Fibroblast of lung (primary cell): ENCODE results near the gene MB. TPM values are rescaled to one million over a fixed set of nuclear protein-coding genes. Genes with fewer than 3 reads are reported as not detected.
A peak's percentile ranks its signal among the peaks of the same experiment; 100 is the strongest.

Experiments
- DNase-seq, 2 donors: peaks; one replicate each; pipeline versions ENCODE4 v3.0.0 to v3.0.0-alpha.2; 2010; ENCODE audit warnings: low read depth in 2 of 2
- H2AFZ ChIP-seq: 2 replicates; pipeline ENCODE4 v1.5.1; 2012; ENCODE audit warnings: low read length, control low read depth, inconsistent platforms
- H3K27ac ChIP-seq: 2 replicates; pipeline ENCODE4 v1.5.1; 2011; ENCODE audit warnings: low read length, control low read depth; ENCODE audit not compliant: insufficient read depth
- H3K27me3 ChIP-seq: 2 replicates; pipeline ENCODE4 v1.5.1; 2011; ENCODE audit warnings: mild to moderate bottlenecking, low read length; ENCODE audit not compliant: control insufficient read depth, insufficient read depth
- H3K36me3 ChIP-seq: 2 replicates; pipeline ENCODE4 v1.5.1; 2011; ENCODE audit warnings: low read length; ENCODE audit not compliant: control insufficient read depth, insufficient read depth
- H3K4me1 ChIP-seq: 2 replicates; pipeline ENCODE4 v1.5.1; 2011; ENCODE audit warnings: low read length; ENCODE audit not compliant: control insufficient read depth, insufficient read depth; ENCODE audit errors: extremely low read depth
- H3K4me2 ChIP-seq: 2 replicates; pipeline ENCODE4 v1.5.1; 2011; ENCODE audit warnings: low read length, control low read depth; ENCODE audit not compliant: insufficient read depth; ENCODE audit errors: extremely low read depth
- H3K4me3 ChIP-seq, 4 experiments: fragments of 200-600 bp in 1 of 4; sonication (generic) in 1 of 4; replicated peaks in 1 of 4; 2 replicates each; pipeline ENCODE4 v1.5.1; 2011 to 2016; ENCODE audit warnings: low read length in 4 of 4, low read depth in 3 of 4, mild to moderate bottlenecking in 3 of 4, control low read depth in 2 of 4, inconsistent platforms in 1 of 4, mixed read lengths in 1 of 4; ENCODE audit not compliant: insufficient read depth in 1 of 4; ENCODE audit errors: control extremely low read depth in 1 of 4
- H3K79me2 ChIP-seq: 2 replicates; pipeline ENCODE4 v1.5.1; 2012; ENCODE audit warnings: mild to moderate bottlenecking, low read length, inconsistent platforms; ENCODE audit not compliant: control insufficient read depth, insufficient read depth
- H3K9ac ChIP-seq: 2 replicates; pipeline ENCODE4 v1.5.1; 2011; ENCODE audit warnings: mild to moderate bottlenecking, low read length, control low read depth; ENCODE audit not compliant: insufficient read depth
- H3K9me3 ChIP-seq: 2 replicates; pipeline ENCODE4 v1.5.1; 2012; ENCODE audit warnings: low read depth, low read length; ENCODE audit not compliant: control insufficient read depth, insufficient read depth
- H4K20me1 ChIP-seq: 2 replicates; pipeline ENCODE4 v1.5.1; 2011; ENCODE audit warnings: low read length; ENCODE audit not compliant: control insufficient read depth, insufficient read depth; ENCODE audit errors: extremely low read depth
- EZH2 ChIP-seq: IDR thresholded peaks from 2 replicates; pipeline ENCODE4 v1.5.1; 2012; ENCODE audit warnings: low read length, control low read depth, mild to moderate bottlenecking; ENCODE audit errors: missing control alignments
- polyA plus RNA-seq, 2 donors: library from polyadenylated mRNA; depleted of rRNA in 1 of 2; stranded (reverse) in 1 of 2; unstranded in 1 of 2; fragments of >200 nt; gene quantifications; 2 replicates each; pipeline ENCODE4 v1.2.1, GENCODE V29; 2011 to 2012; ENCODE audit warnings: missing spikeins in 1 of 2
- total RNA-seq: library from RNA; depleted of rRNA; stranded (reverse); fragments of >200 nt; gene quantifications from 2 replicates; pipeline ENCODE4 v1.2.1, GENCODE V29; 2014
- TF ChIP-seq, protein P1 (sequence below), 2 donors: IDR thresholded peaks in 1 of 2; conservative IDR thresholded peaks in 1 of 2; 1 replicate in 1 of 2; 2 replicates in 1 of 2; pipeline ENCODE4 v1.5.1; 2011 to 2012; ENCODE audit warnings: low read length in 2 of 2, control low read depth in 1 of 2, inconsistent platforms in 1 of 2, low read depth in 1 of 2, mild to moderate bottlenecking in 1 of 2

Gene MB
- total and polyA plus RNA-seq, 2 donors (not counting 1 experiment from before 2014, with no cell fraction given) = not detected

DNA sequence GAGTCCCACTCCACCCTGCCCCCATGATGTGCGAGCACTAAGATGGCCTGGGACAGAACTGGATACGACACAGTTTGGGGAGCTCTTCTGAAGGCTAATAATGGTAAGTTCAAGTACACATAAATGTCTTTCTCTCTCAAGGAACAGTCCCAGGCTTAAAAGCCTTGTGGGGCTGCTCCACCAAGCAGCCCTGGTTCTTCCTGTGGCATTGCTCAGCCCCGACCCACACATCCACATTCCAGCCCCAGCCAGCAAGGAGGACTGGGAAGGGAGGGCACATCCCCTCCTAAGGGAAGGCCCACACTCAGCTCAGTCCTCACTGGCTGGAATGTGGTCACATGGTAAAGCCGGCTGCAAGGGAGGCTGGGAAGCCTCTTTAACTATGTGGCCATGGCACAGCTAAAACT lies 13.3 kb upstream of the MB start:
- no peaks in the 10 kb centered on the region for H3K79me2 ChIP-seq
- peaks cover 14% of the 10 kb centered on the region for H3K4me1 ChIP-seq
- TF ChIP-seq, protein P1, sequence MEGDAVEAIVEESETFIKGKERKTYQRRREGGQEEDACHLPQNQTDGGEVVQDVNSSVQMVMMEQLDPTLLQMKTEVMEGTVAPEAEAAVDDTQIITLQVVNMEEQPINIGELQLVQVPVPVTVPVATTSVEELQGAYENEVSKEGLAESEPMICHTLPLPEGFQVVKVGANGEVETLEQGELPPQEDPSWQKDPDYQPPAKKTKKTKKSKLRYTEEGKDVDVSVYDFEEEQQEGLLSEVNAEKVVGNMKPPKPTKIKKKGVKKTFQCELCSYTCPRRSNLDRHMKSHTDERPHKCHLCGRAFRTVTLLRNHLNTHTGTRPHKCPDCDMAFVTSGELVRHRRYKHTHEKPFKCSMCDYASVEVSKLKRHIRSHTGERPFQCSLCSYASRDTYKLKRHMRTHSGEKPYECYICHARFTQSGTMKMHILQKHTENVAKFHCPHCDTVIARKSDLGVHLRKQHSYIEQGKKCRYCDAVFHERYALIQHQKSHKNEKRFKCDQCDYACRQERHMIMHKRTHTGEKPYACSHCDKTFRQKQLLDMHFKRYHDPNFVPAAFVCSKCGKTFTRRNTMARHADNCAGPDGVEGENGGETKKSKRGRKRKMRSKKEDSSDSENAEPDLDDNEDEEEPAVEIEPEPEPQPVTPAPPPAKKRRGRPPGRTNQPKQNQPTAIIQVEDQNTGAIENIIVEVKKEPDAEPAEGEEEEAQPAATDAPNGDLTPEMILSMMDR (conservative IDR thresholded peaks at IDR 0.05 in 1 of 2, IDR thresholded peaks at IDR 0.05 in 1 of 2; ENCODE audit: low read depth in 1 of 2, low read length in 2 of 2) = no peak
- no peaks in the 10 kb centered on the region for H3K36me3 ChIP-seq
- H3K27me3 ChIP-seq = no peaks in the 10 kb centered on the region
- DNase-seq = peak; percentile 33 to 73
- H2AFZ ChIP-seq = no peak overlapping the region
- no peaks in the 10 kb centered on the region for H3K9me3 ChIP-seq
- H3K4me3 ChIP-seq = no peak overlapping the region
- no peak overlapping the region for H3K9ac ChIP-seq
- H4K20me1 ChIP-seq = no peaks in the 10 kb centered on the region
- H3K4me2 ChIP-seq = no peak overlapping the region
- H3K27ac ChIP-seq = peak overlapping the region; percentile 23

DNA sequence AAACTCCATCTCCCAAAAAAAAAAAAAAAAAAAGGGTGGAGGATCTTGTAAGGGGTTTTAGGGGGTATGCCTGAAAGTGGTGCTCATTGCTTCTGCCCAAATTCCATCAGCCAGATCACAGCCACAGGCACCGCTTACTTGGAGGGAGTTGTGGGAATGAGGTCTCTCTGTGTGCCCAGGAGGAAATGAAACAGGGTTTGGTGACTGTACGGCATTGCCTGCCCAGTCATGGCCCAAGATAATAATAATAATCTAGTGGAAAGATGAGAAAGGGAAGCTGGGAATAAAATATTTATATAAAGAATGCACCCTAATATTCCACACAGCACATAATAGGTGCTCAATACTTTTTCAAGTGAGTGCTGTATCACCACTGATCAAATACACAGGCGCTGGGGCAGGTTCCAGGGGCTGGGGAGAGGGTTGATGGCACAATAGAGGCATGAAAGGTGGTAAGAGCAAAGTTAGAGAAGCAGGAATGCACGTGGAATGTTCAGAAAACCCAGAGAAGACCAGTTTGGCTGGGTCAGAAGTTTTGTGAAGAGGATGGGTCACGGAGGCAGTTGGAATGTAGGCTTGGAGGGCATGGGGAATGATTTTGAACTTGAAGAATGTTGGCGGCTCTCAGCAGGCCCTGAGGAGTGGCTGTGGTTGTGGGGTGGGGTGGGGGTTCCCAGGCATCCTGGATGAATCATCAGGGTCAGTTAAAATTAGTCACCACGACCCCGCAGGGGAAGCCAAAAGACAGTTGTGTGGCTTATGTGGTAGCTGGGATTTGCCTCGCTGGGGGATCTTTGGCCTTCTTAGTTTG lies 12.5 kb upstream of the MB start:
- peaks cover 14% of the 10 kb centered on the region for H3K4me1 ChIP-seq
- peak overlapping the region; percentile 72 for H3K4me2 ChIP-seq
- H3K27me3 ChIP-seq = no peaks in the 10 kb centered on the region
- H3K36me3 ChIP-seq = no peaks in the 10 kb centered on the region
- peak overlapping the region; percentile 90 for H3K27ac ChIP-seq
- TF ChIP-seq, protein P1 (conservative IDR thresholded peaks at IDR 0.05 in 1 of 2, IDR thresholded peaks at IDR 0.05 in 1 of 2; ENCODE audit: low read depth in 1 of 2, low read length in 2 of 2) = no peak
- TF ChIP-seq EZH2 = no peak
- H3K4me3 ChIP-seq = no peak overlapping the region
- peak overlapping the region; percentile 38 for H3K9ac ChIP-seq
- no peaks in the 10 kb centered on the region for H3K79me2 ChIP-seq
- no peak overlapping the region for H2AFZ ChIP-seq
- no peaks in the 10 kb centered on the region for H3K9me3 ChIP-seq
- DNase-seq = peak; percentile 99
- no peaks in the 10 kb centered on the region for H4K20me1 ChIP-seq

DNA sequence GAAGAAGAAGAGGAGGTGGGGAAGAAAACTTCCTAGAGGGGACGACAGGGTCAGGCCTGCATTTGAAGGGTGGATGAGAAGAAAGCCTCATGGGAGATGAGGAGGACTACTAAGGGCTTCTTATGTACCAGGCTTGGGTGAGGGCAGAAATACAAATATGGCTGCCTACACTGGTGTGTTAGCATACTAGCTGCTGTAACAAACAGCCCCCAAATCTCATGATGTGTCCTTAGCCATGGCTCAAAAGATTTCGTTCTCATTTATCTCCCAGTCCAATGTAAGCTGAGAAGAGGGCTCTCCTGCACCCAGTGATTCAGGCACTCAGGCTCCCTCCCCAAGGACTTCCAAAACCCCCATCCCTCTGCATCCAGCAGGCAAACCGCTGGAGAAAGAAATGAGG lies 11.6 kb upstream of the MB start:
- Histone ChIP-seq H3K9me3 (no peaks in the 10 kb centered on the region), H3K9ac (no peak overlapping the region), H3K27ac (peak overlapping the region; percentile 90), H3K36me3 (no peaks in the 10 kb centered on the region), H4K20me1 (no peaks in the 10 kb centered on the region), H3K4me1 (peaks cover 14% of the 10 kb centered on the region), H2AFZ (no peak overlapping the region), H3K4me3 (no peak overlapping the region), H3K27me3 (no peaks in the 10 kb centered on the region), H3K4me2 (no peak overlapping the region), H3K79me2 (no peaks in the 10 kb centered on the region)
- TF ChIP-seq, protein P1 (conservative IDR thresholded peaks at IDR 0.05 in 1 of 2, IDR thresholded peaks at IDR 0.05 in 1 of 2; ENCODE audit: low read depth in 1 of 2, low read length in 2 of 2) = no peak
- TF ChIP-seq EZH2 = no peak
- DNase-seq = no peak
